ENCODE results near the gene NUFIP1.
"Not testable (repeated sequence)": the region's sequence is repeated elsewhere in the genome, so short reads cannot be mapped to it uniquely, and the experiment has no call there.

The NUFIP1 gene

DNA sequence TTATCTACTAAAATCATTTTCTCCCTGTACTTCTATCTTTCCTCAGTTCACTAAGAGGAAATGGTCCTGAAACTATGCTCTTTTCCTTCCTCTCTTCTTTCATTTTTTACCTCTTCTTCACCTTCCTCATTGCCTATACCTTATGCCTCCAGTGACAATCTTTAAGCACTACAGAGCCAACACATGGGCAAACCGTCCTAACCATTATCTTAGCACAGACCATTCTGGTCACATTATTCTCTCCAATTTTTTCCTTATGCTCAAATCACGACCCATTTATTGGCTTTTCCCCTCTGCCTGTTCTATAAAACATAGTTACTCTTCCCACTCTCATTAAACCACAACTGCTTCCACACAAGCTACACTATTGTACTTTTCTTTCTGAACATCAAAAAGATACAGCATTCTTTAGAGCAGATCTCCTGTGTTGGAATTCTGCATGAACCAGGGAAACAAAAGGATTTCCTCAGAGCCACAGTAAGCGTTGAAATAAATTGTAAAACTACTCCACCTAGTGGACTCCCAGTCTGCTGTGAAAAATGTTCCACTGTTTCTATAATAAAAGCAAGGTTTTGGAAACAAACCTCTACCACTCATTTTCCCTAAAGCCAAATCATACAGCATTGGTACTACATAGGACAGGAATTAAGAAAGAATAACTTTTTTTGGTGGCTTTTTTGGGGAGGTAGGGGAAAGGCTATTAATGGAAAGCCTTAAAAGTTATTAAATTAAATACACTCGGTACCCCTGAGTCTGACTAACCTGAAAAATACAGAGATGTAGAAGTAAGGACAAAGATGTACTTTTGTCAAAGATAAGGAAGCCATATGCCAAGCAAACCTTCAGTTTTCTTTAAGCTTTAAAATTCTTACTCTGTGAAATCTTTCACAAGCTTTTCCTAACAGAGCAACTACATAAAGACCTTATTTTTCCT lies 19.5 kb downstream of the NUFIP1 start:
- no peak for DNase-seq (ENCODE audit: low read depth)

DNA sequence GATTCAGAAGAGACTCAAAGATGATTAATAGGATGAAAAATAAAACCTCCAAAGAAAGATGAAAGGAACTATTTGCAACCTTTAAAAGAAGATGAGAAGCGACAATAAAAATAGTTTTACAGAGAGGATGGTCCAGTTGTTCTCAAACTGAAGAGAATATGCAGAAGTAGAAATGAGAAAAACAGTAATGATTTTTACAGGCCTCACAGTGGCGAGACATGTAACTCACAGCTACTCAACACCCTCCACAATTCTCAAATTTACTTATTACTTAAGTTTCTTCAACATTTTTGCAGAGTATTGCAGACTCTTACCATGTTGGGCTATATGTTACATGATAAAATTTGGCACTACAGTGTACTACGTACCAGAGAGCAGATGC lies 20.8 kb downstream of the NUFIP1 start:
- DNase-seq (ENCODE audit: low read depth), result no peak

DNA sequence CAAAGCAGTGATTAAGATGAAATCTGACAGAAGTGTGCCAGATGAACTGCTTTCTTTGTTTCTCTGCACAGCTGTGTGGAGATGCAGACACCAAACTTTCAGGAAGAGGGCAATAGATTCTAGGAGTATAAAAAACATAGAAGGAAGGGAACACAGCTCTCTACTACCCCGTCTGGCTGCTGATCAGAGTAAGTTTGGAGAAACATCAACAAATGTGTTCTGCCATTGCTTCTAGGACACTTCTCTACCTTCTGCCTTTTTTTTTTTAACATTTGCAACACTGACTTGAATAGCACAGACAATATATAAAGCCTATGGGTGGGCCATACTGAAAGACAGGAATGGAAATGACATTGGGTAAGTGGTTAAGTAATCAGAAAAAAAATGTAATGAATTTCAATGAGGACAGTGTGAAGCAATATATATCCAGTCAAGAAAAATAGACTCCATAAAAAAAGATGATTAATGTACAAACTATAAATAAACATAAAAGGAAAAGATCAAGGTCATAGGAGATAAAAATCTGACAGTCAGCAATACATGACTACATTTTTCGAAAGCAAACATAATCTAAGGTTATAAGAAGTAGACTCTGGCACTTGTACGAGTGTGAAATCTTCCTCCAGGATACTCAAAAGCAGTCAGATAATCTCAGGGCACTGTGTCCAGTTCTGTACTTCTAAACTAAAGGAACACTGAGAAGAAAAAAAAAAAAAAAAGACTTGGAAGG lies 21.4 kb downstream of the NUFIP1 start:
- DNase-seq (ENCODE audit: low read depth), result no peak

DNA sequence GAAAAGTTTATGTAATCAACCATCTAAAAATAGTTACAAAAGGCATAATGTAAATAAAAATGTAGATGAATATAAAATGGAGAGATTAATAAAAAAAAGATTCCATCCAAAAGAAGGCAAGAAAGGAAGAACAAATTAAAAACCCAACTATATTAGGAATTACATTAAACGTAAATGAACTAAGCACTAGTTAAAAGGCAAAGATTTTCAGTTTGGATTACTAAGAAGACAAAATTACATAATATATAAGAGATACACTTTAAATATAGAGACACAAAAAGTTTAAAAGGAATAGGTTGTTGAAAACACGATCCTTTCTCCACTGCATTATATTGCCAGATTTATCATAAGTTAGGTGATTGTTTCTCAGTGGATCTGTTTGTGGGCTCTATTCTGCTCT lies 27.3 kb downstream of the NUFIP1 start:
- no peak for DNase-seq (ENCODE audit: low read depth)

GRCh38 chr13:44955406-44955805 lies 33.9 kb downstream of the NUFIP1 start:
- DNase-seq (ENCODE audit: low read depth), result no peak

DNA sequence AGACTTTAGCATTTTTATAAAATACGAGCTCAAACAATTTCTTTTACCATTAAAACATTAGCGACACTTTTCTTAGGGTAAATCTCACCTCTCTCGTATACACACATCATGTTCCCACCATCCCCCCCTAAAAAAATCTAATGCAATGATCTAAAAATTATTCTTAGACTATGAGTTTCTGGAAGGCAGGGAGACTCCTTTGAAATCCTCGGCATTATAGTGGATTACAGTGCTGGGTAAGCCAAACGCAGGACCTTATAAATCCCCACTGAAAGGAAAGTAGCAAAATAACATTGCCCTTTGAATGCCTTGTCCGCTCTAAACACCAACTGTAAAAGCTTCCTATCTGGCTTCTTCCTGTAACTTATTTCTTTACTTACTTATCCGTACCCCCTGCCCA lies 35.0 kb downstream of the NUFIP1 start:
- no peak for DNase-seq (ENCODE audit: low read depth)

- no peak for DNase-seq (ENCODE audit: low read depth)
These were observed 36.6 kb downstream of the NUFIP1 start for GRCh38 chr13:44952671-44953070.

DNA sequence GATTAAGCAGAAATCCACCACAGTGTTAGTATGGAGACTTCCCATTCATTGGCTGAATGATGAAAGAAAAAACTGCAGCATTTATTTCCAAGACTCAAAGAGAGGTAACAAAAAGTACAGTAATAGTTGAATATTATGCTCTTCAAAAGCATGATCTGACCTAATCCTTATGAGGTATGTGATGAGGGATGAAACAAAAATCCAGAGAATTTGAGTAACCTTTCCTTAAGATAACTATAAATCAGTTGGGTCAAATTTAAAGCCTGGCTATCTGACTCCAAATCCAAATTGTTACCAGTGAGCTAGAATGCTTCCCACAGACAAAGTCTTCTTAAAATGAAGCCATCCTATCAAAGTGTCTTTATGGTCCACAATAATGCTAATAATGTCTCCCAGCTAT lies 38.1 kb downstream of the NUFIP1 start:
- no peak for DNase-seq (ENCODE audit: low read depth)

- not testable (repeated sequence) for DNase-seq (ENCODE audit: low read depth)
These were observed 45.9 kb downstream of the NUFIP1 start for GRCh38 chr13:44943411-44943810.

- no peak for DNase-seq (ENCODE audit: low read depth)
These were observed 50.4 kb downstream of the NUFIP1 start for GRCh38 chr13:44938854-44939253.

DNA sequence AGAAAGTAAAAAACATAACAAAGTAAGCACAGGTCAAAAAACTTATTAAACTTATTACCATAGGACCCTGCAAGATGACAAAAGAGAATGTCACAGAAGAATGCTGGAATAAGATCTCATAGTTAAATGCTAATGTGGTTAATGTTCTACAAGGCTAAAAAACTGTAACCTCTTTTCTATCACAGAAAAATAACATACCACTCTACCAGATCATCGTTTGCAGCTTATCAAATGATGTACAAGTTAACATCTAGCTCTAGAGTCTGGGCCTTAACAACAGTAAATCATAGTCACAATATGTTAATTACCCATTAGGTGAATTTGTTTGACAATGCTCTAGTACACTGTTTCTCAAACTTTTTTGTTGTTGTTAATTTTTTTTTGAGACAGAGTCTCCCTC lies 53.0 kb downstream of the NUFIP1 start:
- no peak for DNase-seq (ENCODE audit: low read depth)

GRCh38 chr13:44934724-44935123 lies 54.5 kb downstream of the NUFIP1 start:
- no peak for DNase-seq (ENCODE audit: low read depth)

- DNase-seq (ENCODE audit: low read depth), result no peak
These were observed 56.4 kb downstream of the NUFIP1 start for GRCh38 chr13:44932850-44933251.

- no peak for DNase-seq (ENCODE audit: low read depth)
These were observed 57.0 kb downstream of the NUFIP1 start for GRCh38 chr13:44932171-44932849.

- no peak for DNase-seq (ENCODE audit: low read depth)
These were observed 58.2 kb downstream of the NUFIP1 start for GRCh38 chr13:44930963-44931623.

GRCh38 chr13:44930280-44930679 lies 59.0 kb downstream of the NUFIP1 start:
- no peak for DNase-seq (ENCODE audit: low read depth)

DNA sequence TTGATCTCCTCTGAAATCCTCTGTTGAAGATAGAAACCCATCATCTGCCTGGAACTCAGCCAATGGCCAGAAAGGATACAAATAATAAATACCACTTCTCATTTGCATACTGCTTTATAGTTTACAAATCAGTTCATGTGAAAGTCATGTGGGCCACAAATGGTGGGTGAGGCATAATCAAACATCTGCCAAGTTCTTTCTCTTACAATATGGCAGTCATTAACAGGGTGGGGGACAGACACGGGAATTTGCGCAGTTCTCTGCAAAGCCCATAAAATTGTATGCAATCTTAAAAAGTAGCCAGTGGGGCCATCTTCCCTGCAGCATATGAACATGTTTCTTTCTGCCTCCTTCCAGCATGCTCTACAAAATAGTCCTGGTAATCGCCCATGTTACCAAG lies 59.6 kb downstream of the NUFIP1 start:
- DNase-seq (ENCODE audit: low read depth), result no peak

DNA sequence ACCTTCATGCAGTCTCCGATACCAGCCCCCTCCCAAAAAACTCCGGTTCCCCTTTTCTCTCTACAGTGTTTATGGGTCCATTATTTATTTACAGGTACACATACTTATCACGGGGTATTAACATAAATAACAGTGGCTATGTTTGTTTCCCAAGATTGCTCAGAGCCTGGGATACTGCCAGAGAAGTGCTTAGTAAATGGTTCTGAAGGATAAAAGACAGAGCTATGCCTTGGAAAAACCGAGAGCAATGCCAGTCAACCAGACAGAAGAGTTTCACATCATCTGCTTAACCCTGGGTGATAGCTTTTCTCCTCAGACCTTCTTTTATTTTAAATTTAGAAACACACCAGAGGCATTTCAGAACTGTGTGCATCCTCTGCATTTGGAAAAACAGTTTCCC lies 61.3 kb downstream of the NUFIP1 start:
- no peak for DNase-seq (ENCODE audit: low read depth)

DNA sequence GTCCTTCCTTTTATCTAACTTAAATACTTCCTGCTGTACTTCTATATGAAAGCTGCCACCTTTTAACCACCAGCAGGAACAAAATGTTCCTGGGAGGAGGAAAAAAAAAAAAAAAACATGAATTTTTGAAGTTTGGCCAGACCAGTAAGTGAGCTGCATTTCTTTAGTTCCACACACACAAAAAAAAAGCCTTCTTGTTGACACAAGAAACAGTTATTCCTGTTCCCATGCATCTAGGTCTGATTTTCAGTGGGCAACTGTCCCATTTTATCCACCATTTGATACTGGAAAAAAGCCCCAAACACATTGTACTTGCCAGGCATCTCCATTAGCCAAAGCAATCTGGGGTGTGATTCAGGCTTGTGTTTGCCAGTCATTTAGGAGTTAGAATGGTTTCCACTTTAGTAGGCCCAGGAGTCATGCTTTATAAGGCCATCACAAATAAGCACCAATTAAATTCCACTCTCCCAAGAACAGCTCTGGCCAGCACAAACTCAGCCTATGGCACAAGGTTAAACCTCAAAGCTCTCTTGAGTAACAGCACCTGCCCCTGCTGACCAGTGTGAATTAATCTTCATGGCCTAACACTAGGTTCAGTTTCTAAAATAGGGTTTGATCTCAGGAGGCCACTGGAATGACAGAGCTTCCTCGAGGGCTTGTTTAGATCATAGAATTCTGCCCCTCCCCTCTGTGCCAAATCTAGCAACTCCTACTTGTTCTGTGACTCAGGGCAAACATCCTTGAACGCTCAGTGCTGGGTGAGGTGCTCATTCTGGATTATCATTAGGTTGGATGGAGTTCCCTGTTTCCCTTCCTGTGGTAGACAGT lies 67.1 kb downstream of the NUFIP1 start:
- no peak for DNase-seq (ENCODE audit: low read depth)

DNA sequence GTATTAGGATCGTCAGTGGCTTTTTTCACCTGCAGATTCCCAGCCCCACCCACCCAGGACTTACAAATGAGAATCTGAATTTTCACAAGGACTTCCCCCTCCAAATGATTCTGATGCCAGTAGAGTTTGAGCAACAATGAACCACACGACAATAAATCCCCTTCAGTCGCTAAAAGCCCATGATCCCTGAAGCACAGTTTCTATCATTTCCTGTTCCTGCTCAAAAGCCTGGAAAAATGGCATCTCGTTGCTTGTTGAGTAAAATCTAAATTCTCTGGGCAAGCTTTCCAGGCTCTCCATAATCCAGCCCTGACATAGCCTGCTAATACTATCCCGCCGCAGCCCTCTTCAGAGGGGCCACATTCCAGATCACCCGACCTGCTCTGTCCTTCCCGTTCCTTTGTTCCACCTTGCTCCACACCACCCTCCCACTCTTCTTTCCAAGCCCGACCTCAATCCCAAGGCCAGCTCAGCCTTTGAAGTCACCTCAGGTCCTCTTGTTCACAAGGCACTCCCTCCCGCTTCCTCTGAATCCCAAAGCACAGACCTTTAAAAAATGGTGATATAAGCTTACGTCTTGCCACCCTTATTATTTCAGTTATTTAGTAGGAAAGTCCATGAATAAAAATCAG lies 67.9 kb downstream of the NUFIP1 start:
- no peak for DNase-seq (ENCODE audit: low read depth)

GRCh38 chr13:44920013-44920412 lies 69.3 kb downstream of the NUFIP1 start:
- DNase-seq (ENCODE audit: low read depth), result no peak
